Parathyroid adenoma (tissue), 2 donors: ENCODE results near the gene CD34.

Experiments
- H2AFZ ChIP-seq: fragments of 300-600 bp; sonication (generic); one replicate; pipeline ENCODE4 v1.7.0; 2017; ENCODE audit warnings: antibody characterized with exemption, mild to moderate bottlenecking
- H3K27ac ChIP-seq: fragments of 300-600 bp; sonication (generic); one replicate; pipeline ENCODE4 v1.7.0; 2017
- H3K27me3 ChIP-seq: fragments of 300-600 bp; sonication (generic); one replicate; pipeline ENCODE4 v1.7.0; 2017; ENCODE audit warnings: low read length; ENCODE audit not compliant: control insufficient read depth, insufficient read depth
- H3K36me3 ChIP-seq: fragments of 300-600 bp; sonication (generic); one replicate; pipeline ENCODE4 v1.7.0; 2017; ENCODE audit warnings: low read length; ENCODE audit not compliant: control insufficient read depth, insufficient read depth
- H3K4me1 ChIP-seq: fragments of 300-600 bp; sonication (generic); one replicate; pipeline ENCODE4 v1.7.0; 2017; ENCODE audit warnings: control low read depth
- H3K4me2 ChIP-seq: fragments of 300-600 bp; sonication (generic); one replicate; pipeline ENCODE4 v1.7.0; 2017; ENCODE audit warnings: low read length
- H3K4me3 ChIP-seq: fragments of 300-600 bp; sonication (generic); one replicate; pipeline ENCODE4 v1.7.0; 2017; ENCODE audit warnings: low read depth, low read length
- H3K79me2 ChIP-seq: fragments of 300-600 bp; sonication (generic); one replicate; pipeline ENCODE4 v1.7.0; 2017; ENCODE audit warnings: control low read depth
- H3K9ac ChIP-seq: fragments of 300-600 bp; sonication (generic); one replicate; pipeline ENCODE4 v1.7.0; 2017; ENCODE audit warnings: mild to moderate bottlenecking
- H3K9me3 ChIP-seq: fragments of 300-600 bp; sonication (generic); one replicate; pipeline ENCODE4 v1.7.0; 2017; ENCODE audit warnings: low read length; ENCODE audit not compliant: control insufficient read depth
- TF ChIP-seq, protein P1 (sequence below): fragments of 300-600 bp; sonication (generic); IDR thresholded peaks from one replicate; pipeline ENCODE4 v1.7.0; 2017; ENCODE audit warnings: antibody characterized with exemption, mild to moderate bottlenecking
- donor health status: primary hyperparathyroidism.

CD34 gene, protein sequence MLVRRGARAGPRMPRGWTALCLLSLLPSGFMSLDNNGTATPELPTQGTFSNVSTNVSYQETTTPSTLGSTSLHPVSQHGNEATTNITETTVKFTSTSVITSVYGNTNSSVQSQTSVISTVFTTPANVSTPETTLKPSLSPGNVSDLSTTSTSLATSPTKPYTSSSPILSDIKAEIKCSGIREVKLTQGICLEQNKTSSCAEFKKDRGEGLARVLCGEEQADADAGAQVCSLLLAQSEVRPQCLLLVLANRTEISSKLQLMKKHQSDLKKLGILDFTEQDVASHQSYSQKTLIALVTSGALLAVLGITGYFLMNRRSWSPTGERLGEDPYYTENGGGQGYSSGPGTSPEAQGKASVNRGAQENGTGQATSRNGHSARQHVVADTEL

DNA sequence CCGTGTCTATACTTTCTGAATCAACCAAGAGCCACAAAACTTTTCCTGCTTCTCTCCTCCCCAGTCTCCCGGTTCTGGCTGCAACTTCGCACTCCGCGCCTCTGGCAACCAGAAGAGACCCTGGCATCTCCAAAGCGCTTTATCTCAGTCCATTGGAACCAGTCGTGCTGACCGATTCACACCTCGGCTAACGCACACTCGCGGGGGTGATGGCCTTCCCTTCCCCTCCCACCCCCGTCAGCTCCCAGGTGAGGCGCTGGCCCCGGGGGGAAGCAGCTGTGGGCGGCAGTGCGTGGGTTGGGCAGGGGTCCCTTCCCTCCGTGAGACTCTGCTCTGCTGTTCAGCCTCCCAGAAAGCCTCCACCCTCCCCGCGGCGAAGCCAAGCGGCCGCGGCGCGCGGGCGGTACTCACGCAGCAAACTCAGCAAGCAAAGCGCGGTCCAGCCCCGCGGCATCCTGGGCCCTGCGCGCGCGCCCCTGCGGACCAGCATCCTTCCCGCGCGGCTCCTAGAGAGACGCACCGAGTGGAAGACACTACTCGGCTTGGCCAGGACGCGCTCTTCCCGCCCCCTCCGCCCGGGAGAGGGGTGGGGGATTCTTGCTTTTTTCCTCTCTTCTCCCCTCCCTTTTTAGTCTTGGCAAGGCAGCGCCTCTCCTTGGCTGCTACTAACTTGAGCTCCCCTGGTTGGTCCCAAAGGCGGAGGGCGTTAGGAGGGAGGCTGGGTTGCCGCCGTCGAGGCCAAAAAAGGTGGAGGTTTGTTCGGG is at the start of gene CD34:
Gene CD34 (minus strand): TSS at position 535 of the 764 bp plus-strand sequence. CDS start 45 bp downstream, at position 490.
- Histone ChIP-seq H3K4me3 (peak within 1 kb of the TSS; percentile 42), H3K79me2 (no peaks in the 10 kb centered on the region), H3K27me3 (no peaks in the 10 kb centered on the region), H3K9ac (no peak within 1 kb of the TSS), H3K36me3 (no peaks in the 10 kb centered on the region), H3K9me3 (no peaks in the 10 kb centered on the region), H3K4me2 (peak within 1 kb of the TSS; percentile 40), H3K4me1 (no peaks in the 10 kb centered on the region), H3K27ac (peak within 1 kb of the TSS; percentile 7), H2AFZ (peak within 1 kb of the TSS; percentile 11)
- TF ChIP-seq, protein P1, sequence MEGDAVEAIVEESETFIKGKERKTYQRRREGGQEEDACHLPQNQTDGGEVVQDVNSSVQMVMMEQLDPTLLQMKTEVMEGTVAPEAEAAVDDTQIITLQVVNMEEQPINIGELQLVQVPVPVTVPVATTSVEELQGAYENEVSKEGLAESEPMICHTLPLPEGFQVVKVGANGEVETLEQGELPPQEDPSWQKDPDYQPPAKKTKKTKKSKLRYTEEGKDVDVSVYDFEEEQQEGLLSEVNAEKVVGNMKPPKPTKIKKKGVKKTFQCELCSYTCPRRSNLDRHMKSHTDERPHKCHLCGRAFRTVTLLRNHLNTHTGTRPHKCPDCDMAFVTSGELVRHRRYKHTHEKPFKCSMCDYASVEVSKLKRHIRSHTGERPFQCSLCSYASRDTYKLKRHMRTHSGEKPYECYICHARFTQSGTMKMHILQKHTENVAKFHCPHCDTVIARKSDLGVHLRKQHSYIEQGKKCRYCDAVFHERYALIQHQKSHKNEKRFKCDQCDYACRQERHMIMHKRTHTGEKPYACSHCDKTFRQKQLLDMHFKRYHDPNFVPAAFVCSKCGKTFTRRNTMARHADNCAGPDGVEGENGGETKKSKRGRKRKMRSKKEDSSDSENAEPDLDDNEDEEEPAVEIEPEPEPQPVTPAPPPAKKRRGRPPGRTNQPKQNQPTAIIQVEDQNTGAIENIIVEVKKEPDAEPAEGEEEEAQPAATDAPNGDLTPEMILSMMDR: no peak

DNA sequence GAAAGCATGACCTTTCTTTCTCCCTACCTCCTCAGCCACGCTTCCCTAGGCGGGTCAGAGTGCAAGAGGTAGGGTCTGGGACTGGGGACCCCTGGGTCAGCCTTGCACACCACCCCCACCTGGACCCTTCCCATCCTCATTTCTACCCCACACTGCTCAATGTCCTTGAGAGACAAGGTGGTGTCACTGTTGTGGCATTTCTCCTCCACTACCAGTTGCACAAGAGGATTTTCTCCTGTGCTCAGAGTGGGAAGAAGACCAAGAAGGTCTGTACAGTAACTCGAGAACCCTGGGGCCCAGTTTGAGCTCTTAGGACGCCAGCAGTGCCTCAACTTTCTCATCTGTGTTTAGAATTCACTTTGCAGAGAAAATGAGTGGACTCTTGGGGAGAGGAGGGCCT is 49.4 kb upstream of the CD34 start:
- H3K4me1 ChIP-seq: no peaks in the 10 kb centered on the region
- no peaks in the 10 kb centered on the region for H3K36me3 ChIP-seq
- no peak overlapping the region for H3K4me3 ChIP-seq
- TF ChIP-seq, protein P1: no peak
- no peak overlapping the region for H2AFZ ChIP-seq
- H3K27me3 ChIP-seq: no peaks in the 10 kb centered on the region
- H3K9me3 ChIP-seq: no peaks in the 10 kb centered on the region
- H3K79me2 ChIP-seq: no peaks in the 10 kb centered on the region
- H3K9ac ChIP-seq: no peak overlapping the region
- H3K27ac ChIP-seq: no peak overlapping the region
- no peak overlapping the region for H3K4me2 ChIP-seq

DNA sequence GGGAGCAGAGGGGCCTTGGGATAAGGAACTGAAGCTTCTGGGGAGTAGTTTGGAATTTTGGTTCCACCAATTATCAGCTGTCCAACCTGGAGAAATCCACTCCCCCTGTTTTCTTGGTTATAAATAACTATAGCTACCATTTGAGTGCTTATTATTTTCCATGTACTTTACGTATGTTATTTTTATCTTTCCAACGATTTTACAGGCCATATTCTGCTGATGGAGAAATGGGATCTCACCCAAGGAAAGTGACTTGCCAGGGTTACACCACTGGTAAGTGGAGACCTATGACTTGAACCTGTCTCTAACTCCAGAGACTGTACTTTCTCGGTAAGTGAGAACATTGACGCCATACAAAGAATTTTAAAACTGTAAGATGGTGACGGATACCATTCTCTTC is 49.0 kb upstream of the CD34 start:
- Histone ChIP-seq H3K27me3 (no peaks in the 10 kb centered on the region), H3K27ac (no peak overlapping the region), H3K79me2 (no peaks in the 10 kb centered on the region), H3K4me3 (no peak overlapping the region), H3K9me3 (no peaks in the 10 kb centered on the region), H3K9ac (no peak overlapping the region), H3K36me3 (no peaks in the 10 kb centered on the region), H3K4me2 (no peak overlapping the region), H2AFZ (no peak overlapping the region), H3K4me1 (no peaks in the 10 kb centered on the region)
- TF ChIP-seq, protein P1: no peak

DNA sequence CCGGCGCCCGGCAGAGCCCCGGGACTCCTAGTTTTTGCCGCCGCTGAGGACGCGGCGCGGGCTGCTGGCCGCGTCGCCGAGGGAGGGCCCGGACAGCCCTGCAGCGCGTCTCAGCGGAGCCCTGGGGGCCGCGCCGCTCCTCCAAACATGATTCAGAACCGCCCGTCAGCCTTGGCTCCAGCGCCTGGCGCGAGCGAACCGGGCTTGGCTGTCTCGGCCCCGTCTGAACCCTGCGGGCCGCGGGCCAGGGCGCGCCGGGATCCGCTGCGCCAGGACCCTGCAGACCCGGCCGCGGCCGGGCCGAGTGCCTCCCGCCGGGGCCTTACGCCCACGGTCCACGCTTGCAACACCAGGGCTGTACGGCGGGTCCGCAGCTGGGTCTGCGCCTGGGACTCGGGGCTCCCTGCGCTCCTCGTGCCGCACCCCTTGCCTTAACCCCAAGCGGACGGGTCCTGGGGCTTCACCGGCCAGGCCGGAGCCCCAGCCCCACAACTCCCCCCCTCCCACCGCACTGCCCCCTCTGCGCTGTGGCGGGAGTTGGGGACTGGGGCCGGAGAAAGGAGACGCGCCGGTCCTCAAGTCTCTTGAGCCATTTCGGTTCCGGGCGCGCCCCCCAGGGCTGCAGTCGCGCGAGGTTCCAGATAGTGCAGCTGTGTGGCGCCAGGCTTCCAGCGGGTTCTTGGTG is 48.4 kb upstream of the CD34 start:
- no peaks in the 10 kb centered on the region for H3K9me3 ChIP-seq
- peak overlapping the region; percentile 28 for H3K4me3 ChIP-seq
- H3K27me3 ChIP-seq: no peaks in the 10 kb centered on the region
- no peaks in the 10 kb centered on the region for H3K36me3 ChIP-seq
- peak overlapping the region; percentile 59 for H2AFZ ChIP-seq
- H3K27ac ChIP-seq: no peak overlapping the region
- peak overlapping the region; percentile 51 for H3K4me2 ChIP-seq
- TF ChIP-seq, protein P1: no peak
- no peaks in the 10 kb centered on the region for H3K4me1 ChIP-seq
- H3K79me2 ChIP-seq: no peaks in the 10 kb centered on the region
- no peak overlapping the region for H3K9ac ChIP-seq
